ENCODE results near the gene RNU5B-1.

DNA sequence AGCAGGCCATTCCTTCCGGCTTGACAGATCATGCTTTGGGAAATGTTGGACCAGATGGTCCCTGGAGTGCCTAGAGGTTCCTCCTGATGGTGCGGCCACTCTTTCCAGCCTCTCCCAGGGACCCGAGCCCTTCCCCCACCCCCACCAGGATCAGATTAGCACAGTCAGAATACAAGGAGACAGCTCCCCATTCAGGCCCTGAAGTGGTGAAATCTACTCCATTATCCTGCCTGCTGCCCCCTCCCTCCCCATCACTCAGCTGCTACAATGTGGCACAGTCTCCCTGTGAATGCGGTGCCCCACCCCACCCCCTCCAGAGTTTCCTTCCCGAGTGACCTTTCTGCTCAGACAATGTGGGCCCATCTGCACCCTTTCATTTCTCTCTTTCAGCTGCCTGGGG, 29.4 kb downstream of the RNU5B-1 start:
- TF ChIP-seq, protein P1, sequence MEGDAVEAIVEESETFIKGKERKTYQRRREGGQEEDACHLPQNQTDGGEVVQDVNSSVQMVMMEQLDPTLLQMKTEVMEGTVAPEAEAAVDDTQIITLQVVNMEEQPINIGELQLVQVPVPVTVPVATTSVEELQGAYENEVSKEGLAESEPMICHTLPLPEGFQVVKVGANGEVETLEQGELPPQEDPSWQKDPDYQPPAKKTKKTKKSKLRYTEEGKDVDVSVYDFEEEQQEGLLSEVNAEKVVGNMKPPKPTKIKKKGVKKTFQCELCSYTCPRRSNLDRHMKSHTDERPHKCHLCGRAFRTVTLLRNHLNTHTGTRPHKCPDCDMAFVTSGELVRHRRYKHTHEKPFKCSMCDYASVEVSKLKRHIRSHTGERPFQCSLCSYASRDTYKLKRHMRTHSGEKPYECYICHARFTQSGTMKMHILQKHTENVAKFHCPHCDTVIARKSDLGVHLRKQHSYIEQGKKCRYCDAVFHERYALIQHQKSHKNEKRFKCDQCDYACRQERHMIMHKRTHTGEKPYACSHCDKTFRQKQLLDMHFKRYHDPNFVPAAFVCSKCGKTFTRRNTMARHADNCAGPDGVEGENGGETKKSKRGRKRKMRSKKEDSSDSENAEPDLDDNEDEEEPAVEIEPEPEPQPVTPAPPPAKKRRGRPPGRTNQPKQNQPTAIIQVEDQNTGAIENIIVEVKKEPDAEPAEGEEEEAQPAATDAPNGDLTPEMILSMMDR (IDR thresholded peaks at IDR 0.05; ENCODE audit: poor library complexity): no peak
- TF ChIP-seq EZH2 (IDR thresholded peaks at IDR 0.05; ENCODE audit: borderline replicate concordance) (no peak), EZH2phosphoT487 (IDR thresholded peaks at IDR 0.05; ENCODE audit: low read depth, severe bottlenecking, unreplicated experiment) (no peak)
